Right ventricle myocardium inferior (tissue), 1 donor: ENCODE data around the gene ZNF785. TPM values are rescaled to one million over a fixed set of nuclear protein-coding genes. Genes with fewer than 3 reads are reported as not detected.
A peak's percentile ranks its signal among the peaks of the same experiment; 100 is the strongest.

Source experiments
- ATAC-seq: fragments of 200-7000 bp; cut with Tn5 transposase; one replicate; pipeline ENCODE4 v1.9.1; 2020; ENCODE audit warnings: mild to moderate bottlenecking, moderate library complexity
- DNase-seq: peaks from one replicate; pipeline ENCODE4 v3.0.0; 2021; ENCODE audit errors: missing footprints
- intact Hi-C: fragments of 100-400 bp; cut with DNase I; formaldehyde crosslinking; loops from one replicate; pipeline ENCODE4 v1.11.0; 2022
- total RNA-seq: library from RNA; stranded (reverse); fragmentation: NEBNext Ultra II Directional; extraction: Animal tissue kit (Norgen Biotek cat#: 25700); gene quantifications from one replicate; pipeline ENCODE4 v1.2.1, GENCODE V29; 2021
- donor health status: DM: no; HTN: yes; CAD: no; lungs with severe emphysema.

ZNF785 gene
- total RNA-seq, 1 donor from 2014 or later, result 7.6 TPM

DNA sequence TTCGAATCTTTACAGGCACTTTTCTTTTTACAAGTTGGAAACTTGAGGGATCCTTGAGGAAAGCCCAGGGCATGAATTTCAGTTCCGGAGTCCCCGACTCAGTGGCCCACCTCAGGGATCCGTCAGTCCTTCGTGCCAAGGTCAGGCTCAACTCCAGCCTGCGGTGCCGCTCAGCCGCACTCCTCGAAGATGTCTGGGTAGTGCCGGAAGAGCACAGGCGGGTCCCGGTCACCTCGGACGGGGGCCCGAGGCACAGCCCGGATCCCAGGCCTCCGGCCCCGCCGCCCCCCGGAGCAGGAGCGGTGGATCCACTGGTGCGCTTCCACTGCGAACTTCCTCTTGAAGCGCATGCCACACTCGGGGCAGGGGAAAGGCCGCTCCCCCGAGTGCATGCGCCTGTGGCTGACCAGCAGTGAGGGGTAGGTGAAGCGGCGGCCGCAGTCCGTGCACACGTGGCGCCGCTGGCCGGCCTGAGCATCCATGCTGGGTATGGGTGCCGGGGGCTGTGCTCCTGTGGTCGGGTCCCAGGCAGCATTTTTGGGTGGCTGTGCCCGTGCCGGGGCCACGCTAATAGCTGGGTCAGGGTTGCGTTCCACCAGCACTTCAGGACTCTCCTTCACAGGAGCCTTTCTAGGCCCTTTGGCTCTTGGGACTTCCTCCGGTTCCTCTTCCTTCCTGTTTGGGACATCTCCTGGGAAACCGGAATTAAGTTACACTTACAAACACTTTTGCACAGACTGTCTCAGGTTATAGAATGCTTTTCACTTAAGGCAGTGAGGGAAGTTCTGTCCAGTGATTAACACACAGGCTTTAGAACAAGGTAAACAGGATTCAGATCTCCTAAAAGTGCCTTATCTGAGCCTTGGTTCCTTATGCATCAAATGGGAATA lies 15.5 kb downstream of the ZNF785 start:
- DNase-seq (no peak), ATAC-seq (no peak)
- intact Hi-C loops, result loop anchor here (5.0 kb wide), 2 partner anchors 82 to 123 kb away; partner anchors contain the start of genes PRR14 and SEPHS2

DNA sequence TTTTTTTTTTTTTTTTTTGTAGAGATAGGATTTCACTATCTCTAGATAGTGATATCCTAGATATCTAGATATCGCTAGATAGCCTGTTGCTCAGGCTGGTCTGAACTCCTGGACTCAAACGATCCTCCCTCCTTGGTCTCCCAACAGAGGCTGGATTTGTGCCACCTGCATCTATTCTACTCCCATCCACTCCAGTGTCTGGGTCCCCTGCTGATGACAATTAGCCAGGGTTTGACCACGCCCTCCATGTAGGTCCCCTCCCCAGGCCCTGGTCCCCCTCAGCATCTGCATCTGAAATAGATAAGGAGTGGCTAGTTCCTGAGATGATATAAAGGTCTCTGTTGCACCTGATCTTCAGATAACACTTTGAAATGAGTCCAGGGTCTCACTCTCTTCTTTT lies 16.2 kb downstream of the ZNF785 start:
- intact Hi-C loops, result no loop called here
- ATAC-seq (no peak), DNase-seq (no peak)

DNA sequence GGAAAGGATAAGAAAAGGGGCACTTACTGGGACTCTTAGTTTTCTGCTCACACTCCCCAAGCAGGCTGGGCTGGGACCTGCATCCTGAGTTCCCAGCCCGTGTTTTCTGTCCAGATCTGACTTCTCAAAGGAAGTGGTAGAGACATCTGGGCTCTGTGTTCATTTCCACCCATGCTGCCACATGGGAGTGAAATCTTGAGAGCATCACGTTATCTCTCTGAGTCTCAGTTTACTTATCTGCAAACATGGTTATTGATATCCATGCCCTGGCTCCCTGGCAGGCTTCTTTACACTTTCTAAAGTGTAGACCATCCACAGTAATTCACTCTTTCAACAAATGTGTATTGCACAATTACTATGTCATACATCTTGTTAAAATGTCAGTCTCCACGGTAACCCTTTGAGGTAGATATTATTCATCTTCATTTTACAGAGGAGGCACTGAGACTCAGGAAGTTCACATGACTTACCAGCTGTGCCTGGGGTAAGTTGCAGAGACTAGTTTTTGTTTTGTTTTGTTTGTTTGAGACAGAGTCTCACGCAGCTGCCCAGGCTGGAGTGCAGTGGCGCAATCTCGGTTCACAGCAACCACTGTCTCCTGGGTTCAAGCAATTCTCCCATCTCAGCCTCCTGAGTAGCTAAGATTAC lies 17.4 kb downstream of the ZNF785 start:
- intact Hi-C loops, result no loop called here
- no peak for DNase-seq
- no peak for ATAC-seq

DNA sequence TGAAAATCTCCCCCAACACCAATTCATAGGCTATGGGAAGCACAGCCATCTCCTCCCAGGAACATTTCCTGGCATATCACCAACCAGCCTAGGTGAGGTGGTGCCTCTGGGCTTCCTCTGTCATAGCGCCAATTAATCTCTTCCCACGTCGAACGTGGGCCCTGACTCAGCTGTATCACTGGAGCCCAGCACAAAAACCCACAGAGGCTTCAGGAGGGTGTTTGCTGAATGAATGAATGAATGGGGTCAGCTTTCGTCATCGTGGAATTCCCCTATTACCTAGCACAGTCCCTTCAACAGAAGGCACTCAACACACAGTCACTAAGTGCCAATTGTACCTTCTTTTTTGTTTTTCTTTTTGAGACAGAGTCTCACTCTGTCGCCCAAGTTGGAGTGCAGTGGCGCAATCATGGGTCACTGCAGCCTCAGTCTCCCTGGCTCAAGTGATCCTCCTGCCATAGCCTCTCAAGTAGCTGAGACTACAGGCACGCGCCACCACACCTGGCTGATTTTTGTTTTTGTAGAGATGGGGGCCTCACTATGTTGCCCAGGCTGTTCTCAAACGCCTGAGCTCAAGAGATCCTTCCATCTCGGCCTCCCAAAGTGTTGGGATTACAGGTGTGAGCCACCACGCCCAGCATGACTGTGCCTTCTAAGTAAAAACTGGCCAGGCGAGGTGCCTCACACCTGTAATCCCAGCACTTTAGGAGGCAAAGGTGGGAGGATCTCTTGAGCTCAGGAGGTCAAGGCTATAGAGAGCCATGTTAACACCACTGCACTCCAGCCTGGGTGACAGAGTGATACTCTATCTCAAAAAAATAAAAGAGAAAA lies 18.1 kb downstream of the ZNF785 start:
- no peak for DNase-seq
- intact Hi-C loops, result no loop called here
- ATAC-seq, result no peak

DNA sequence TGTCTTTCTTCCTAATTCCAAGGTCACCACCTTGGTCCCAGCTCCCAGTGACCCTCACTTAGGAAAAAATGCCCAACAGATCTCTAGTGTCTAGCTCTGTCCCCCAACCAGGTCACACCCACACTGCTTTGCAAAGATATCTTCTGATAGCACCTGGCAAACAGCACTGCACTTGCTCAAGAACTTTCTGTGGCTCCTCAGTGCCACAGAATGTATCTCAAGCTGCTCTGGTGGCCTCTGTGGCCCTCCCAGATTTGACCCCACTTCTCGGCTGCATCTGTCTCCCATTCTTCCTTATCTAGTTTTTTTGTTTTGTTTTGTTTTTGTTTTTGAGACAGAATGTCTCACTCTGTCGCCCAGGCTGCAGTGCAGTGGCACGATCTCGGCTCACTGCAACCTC lies 19.0 kb downstream of the ZNF785 start:
- DNase-seq (no peak), ATAC-seq (no peak)
- intact Hi-C loops, result no loop called here

DNA sequence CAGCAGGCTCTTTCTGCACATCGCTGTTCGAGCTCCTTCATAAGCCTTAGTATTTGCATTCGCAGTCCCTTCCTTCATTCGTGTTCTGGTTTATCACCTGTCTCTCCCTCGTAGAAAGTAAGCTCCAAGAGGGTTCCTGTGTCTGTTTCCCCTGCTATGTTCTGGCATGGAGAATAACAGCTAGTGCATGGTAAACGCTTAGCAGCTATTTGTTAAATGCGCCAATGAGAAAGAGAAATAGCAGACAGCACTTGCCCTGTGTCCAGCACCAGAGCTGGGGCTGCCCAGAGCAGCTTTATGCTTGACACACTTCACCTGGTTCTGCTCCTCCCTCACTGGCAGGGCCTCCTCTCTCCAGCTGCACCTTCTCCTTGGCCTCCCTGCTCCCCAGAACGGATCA lies 19.5 kb downstream of the ZNF785 start:
- no peak for ATAC-seq
- intact Hi-C loops, result no loop called here
- DNase-seq, result no peak

DNA sequence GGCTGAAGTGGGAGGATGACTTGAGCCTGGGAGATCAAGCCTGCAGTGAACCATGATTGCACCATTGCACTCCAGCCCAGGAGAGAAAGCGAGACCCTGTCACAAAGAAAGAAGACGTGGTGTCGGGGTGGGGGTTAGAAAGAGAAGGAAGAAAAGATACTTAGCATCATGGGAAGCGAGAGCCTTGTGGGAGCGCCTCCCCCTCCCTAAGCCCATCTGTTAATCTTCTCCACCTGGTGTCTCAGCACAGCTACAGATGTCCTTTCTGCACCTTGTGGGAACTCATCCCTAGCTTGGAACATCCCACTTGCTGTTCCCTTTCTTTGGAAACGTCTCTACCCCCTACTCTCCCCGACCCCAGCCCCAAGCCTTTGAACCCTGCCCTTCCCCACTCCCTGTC lies 20.0 kb downstream of the ZNF785 start:
- intact Hi-C loops, result no loop called here
- DNase-seq (no peak), ATAC-seq (no peak)

DNA sequence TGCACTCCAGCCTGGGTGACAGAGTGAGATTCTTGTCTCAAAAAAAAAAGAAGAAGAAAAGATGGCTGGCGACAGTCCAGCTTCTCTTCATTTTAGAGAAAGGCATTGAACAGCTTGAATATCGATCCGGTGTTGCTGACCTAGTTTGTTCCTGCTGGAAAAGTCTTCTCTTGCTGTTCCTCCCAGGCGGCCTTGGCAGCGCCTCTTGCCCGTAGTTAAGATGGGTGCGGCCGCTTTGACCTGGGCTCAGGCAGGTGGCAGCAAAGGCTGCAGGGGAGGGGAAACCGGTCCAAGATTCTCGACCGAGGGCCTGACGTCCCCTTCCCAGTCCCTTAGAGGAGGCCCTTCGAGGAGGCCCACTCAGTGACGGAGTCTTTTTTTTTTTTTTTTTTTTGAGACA lies 23.5 kb downstream of the ZNF785 start:
- DNase-seq (no peak), ATAC-seq (no peak)
- intact Hi-C loops, result no loop called here

DNA sequence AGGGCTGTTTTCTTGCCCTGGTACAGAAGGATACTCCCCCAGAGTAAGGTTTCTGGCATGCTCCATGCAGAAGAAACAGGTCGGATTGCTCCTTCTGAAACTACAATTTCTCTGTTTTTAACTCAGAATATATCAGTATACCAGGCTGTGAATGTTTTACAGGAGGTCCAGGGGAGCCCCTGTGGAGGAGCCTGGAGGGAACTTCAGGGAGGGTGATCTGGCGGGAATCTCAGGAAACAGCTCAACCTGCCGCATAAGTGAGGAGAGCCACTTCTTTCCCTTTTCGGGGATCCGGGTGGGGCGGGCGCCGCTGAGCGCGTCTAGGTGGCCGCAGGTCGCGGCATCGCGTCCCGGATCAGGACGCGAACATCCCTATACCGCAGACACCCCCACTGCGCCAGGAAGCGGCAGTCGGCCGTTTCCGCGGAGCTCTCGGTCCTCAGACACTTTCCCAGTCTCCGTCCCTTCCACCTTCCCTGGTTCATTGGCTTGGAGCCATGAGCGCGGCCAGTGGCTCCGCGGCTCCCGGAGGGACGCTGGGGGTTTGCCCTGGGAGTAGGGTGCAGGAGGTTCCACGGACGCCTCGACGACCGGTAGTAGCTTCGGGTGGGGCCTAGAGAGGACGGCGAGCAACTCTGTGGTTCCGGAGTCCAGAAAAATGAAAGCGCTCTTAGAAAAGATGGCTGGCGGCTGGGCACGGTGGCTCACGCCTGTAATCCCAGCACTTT lies 24.2 kb downstream of the ZNF785 start:
- peak; percentile 78 for DNase-seq
- intact Hi-C loops, result no loop called here
- ATAC-seq, result no peak

DNA sequence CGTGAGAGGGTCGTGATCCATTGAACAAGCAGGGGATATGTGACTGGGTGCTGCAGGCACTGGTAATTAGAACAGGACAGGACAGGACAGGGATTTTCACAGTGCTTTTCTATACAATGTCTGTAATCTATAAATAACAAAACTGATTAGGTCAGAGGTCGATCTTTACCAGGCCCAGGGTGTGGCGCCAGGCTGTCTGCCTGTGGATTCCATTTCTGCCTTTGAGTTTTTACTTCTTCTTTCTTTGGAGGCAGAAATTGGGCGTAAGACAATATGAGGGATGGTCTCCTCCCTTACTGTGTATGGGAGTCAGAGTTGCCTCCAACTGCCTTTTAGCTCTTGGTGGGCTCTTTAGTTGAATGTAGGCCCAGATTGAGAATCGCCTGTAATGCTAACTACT lies 25.8 kb downstream of the ZNF785 start:
- ATAC-seq (no peak), DNase-seq (no peak)
- intact Hi-C loops, result no loop called here

DNA sequence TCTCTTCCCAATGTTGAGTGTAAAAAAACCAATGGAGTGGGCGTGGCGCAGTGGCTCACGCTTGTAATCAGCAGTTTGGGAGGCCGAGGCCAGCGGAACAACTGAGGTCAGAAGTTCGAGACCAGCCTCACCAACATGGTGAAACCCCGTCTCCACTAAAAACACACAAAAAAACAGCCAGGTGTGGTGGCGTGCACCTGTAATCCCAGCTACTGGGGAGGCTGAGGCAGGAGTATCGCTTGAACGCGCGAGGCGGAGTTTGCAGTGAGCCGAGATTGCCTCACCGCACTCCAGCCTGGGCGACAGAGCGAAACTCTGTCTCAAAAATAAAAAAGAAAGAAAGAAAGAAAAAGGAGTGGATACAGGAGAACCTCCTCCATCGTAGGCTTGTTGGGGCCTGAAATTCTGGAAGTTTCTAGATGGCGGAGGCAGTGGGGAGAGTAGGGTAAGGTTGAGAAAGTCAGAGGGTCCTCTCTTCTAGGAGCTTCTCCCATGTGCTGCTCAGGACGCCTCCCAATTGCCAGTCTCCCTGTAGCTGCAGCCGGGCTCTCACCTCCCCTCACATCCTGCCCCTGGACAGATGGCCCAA lies 26.6 kb downstream of the ZNF785 start:
- DNase-seq (no peak), ATAC-seq (no peak)
- intact Hi-C loops, result loop anchor here (1.0 kb wide), 1 partner anchor 24 kb away; no protein-coding TSS in a partner anchor

DNA sequence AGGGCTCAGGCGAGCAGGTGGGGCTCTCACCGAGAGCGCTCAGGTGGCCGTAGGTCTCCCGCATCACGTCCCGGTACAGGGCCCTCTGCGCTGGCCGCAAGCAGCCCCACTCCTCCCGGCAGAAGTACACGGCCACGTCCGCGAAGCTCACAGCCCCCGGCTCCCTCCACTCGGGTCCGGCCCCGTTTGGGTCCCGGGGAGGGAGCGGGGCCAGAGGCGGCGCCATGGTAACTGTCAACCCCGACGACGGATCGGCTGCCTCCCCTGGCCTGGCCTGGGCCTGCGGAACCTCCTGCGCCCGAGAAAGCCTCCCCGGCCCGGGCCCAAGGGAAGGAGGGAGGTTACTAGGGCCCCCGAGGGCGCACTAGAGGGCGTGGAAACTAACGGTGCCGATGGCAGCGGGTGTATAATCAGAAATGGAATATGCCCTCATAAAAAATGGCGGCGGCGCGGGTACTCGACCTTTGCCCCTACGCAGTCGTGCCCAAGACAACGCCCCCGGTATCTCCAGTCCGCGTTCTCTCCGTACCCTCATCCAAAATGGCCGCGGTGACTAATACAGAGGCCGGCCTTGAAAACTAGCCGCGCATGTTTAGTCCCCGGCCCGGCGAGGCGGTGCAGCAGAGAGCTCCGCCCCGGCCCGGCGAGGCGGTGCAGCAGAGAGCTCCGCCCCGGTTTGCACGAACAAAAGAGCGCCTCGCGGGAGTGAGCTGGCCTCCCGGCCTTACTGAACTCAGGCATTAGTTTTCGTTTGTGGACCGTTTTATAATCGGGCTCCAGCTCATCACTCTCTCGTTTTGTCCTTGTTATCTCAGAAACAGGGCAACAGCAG lies 27.3 kb downstream of the ZNF785 start, which contains the start of gene ZNF764:
TSS of gene ZNF764 (minus strand) at position 418 of the 832 bp plus-strand sequence. CDS start at position 226, 192 bp downstream.
- ATAC-seq (peak; percentile 98), DNase-seq (peak; percentile 99)
- intact Hi-C loops, result loop anchor here (1.0 kb wide), 1 partner anchor 23 kb away; no protein-coding TSS in a partner anchor

DNA sequence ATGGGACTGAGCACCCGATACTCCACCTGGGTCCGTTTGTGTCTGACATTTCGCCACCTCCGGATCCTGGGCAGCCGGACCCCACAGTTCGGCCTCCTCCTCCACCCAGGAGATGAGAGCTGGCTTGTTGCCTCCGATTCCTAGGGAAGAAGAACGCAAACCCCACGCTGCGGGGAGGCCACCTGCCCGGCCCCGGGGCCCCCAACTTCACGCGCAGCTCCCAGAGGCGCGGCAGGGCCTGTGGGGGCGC lies 27.9 kb downstream of the ZNF785 start:
- ATAC-seq (peak; percentile 0), DNase-seq (no peak)
- intact Hi-C loops, result no loop called here

DNA sequence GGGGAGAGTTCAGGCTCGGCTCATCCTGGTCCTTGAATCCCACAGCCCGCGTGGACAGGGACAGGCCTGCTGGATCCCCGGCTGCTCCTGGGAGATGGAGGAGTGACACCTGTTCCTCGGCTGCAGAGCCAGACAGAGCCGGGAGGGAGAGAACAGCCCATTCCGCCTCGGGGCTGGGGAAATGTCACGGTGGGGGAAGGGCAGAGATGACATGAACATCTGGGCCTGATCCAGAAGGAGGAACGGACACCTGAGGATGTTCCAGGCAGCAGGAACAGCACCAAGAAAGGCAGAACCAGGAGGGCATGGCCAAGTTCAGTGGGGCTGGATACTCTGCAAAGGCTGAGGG lies 29.4 kb downstream of the ZNF785 start:
- ATAC-seq, result no peak
- intact Hi-C loops, result no loop called here
- DNase-seq, result no peak

DNA sequence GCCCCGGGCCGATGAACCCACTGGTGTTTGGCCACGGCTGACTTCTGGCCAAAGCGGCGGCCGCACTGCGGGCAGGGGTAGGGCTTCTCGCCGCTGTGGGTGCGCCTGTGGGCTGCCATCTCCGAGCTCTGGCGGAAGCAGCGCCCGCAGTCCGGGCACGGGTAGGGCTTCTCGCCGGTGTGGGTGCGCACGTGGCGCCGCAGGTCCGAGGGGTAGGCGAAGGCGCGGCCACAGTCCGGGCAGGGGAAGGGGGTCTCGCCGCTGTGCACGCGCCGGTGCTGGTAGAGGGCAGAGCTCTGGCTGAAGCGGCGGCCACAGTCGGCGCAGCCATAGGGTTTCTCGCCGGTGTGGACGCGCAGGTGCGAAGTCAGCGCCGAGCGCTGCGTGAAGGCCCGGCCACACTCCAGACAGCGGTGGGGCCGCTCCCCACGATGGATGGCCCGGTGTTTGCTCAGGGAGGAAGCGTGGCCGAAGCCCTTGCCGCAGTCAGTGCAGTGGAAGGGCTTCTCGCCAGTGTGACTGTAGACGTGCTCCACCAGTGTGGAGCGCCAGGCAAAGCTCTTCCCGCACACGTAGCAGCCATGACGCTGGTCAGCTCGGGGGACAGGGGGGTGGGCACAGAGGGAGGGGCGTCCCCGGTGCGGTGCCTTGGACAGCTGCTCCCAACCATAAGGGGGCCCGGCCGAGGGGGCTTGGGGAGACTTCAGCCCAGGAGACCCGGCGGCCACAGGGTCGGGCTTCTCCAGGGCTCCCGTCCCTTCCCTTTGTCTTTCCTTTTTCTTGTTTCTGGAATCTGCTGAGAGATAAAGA lies 30.0 kb downstream of the ZNF785 start:
- no peak for DNase-seq
- intact Hi-C loops, result no loop called here
- no peak for ATAC-seq

DNA sequence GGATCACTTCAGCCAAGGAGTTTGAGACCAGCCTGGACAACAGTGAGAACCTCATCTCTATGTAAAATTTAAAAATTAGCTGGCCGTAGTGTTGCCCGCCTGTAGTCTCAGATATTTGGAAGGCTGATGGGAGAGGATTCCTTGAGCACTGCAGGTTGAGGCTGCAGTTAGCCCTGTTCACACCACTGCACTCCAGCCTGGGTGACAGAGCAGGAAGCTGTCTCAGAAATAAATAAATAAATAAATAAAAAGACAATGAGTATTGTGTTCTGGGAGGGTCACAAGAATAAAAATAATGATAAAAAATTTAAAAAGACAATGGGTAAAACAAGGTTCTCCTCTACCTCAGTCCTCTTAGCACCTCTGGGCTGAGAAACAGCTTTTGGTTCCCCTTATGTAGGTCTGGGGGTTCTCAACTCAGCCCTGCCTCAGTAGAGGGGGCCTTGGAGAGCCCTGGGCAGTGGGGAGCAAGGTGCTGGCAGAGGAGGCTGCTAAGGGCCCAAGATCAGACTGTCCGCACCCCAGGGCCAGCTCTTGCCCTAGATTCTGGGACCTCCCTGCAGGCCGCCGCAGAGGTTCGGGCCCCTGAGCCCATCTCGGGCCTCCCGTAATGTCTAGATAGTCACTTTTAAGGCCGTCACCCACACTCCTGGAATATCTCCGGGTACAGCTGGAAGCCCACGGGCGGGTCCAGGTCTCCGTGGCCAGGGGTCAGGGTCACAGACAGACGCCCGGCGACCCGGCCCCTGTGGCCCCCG lies 30.8 kb downstream of the ZNF785 start:
- intact Hi-C loops, result no loop called here
- ATAC-seq, result no peak
- DNase-seq, result no peak
